SK-N-SH treated with all-trans-retinoic acid at 6 μM for 48 hours (cell line): Measurements from ENCODE around the gene NBEA.

Source experiments
- ATAC-seq: fragments of 200-7000 bp; cut with Tn5 transposase; 3 replicates; pipeline ENCODE4 v1.9.1; 2020; ENCODE audit warnings: mild to moderate bottlenecking, moderate library complexity
- ARNTL ChIP-seq: fragments of 450-650 bp; formaldehyde crosslinking; IDR thresholded peaks from 2 replicates; pipeline ENCODE4 v1.5.0; 2020; ENCODE audit warnings: low read depth, mild to moderate bottlenecking, moderate library complexity, borderline replicate concordance
- BACH2 ChIP-seq: fragments of 250-450 bp; sonication (Bioruptor Pico); IDR thresholded peaks from 2 replicates; pipeline ENCODE4 v1.9.0; 2021; ENCODE audit warnings: mild to moderate bottlenecking, borderline replicate concordance
- CSDC2 ChIP-seq: fragments of 250-450 bp; sonication (Bioruptor Pico); IDR thresholded peaks from 2 replicates; pipeline ENCODE4 v1.5.0; 2020; ENCODE audit warnings: mild to moderate bottlenecking, moderate library complexity
- ESRRG ChIP-seq: fragments of 250-450 bp; sonication (Bioruptor Pico); IDR thresholded peaks from 2 replicates; pipeline ENCODE4 v1.6.1; 2021; ENCODE audit warnings: mild to moderate bottlenecking
- GLIS3 ChIP-seq: fragments of 250-450 bp; sonication (Bioruptor Pico); IDR thresholded peaks from 2 replicates; pipeline ENCODE4 v1.5.0; 2020; ENCODE audit warnings: mild to moderate bottlenecking, moderate library complexity
- ISL1 ChIP-seq: fragments of 250-450 bp; sonication (Bioruptor Pico); IDR thresholded peaks from 2 replicates; pipeline ENCODE4 v2.1.2; 2022; ENCODE audit warnings: mild to moderate bottlenecking, moderate library complexity
- POU6F1 ChIP-seq: fragments of 250-450 bp; sonication (Bioruptor Pico); IDR thresholded peaks from 2 replicates; pipeline ENCODE4 v1.8.0; 2021; ENCODE audit warnings: low read depth, mild to moderate bottlenecking, moderate library complexity, borderline replicate concordance
- PPARA ChIP-seq: fragments of 250-450 bp; sonication (Bioruptor Pico); IDR thresholded peaks from 2 replicates; pipeline ENCODE4 v1.5.0; 2020; ENCODE audit warnings: mild to moderate bottlenecking, borderline replicate concordance
- RARB ChIP-seq: fragments of 250-450 bp; sonication (Bioruptor Pico); IDR thresholded peaks from 2 replicates; pipeline ENCODE4 v1.8.0; 2021; ENCODE audit warnings: mild to moderate bottlenecking, moderate library complexity
- SNAI2 ChIP-seq: fragments of 250-450 bp; sonication (Bioruptor Pico); IDR thresholded peaks from 2 replicates; pipeline ENCODE4 v1.5.0; 2020; ENCODE audit warnings: mild to moderate bottlenecking, moderate library complexity
- TCF4 ChIP-seq: fragments of 250-450 bp; sonication (Bioruptor Pico); IDR thresholded peaks from 2 replicates; pipeline ENCODE4 v1.8.0; 2021; ENCODE audit warnings: mild to moderate bottlenecking, moderate library complexity, borderline replicate concordance
- TOX ChIP-seq: fragments of 250-450 bp; sonication (Bioruptor Pico); IDR thresholded peaks from 2 replicates; pipeline ENCODE4 v1.8.0; 2021; ENCODE audit warnings: mild to moderate bottlenecking, moderate library complexity, borderline replicate concordance
- TSHZ2 ChIP-seq: fragments of 250-450 bp; sonication (Bioruptor Pico); IDR thresholded peaks from 2 replicates; pipeline ENCODE4 v1.5.0; 2020; ENCODE audit warnings: mild to moderate bottlenecking, moderate library complexity
- ZFP3 ChIP-seq: fragments of 250-450 bp; sonication (Bioruptor Pico); IDR thresholded peaks from 2 replicates; pipeline ENCODE4 v1.5.0; 2020; ENCODE audit warnings: mild to moderate bottlenecking, moderate library complexity
- ZFP30 ChIP-seq: fragments of 450-650 bp; formaldehyde crosslinking; IDR thresholded peaks from 2 replicates; pipeline ENCODE4 v1.5.0; 2022; ENCODE audit warnings: mild to moderate bottlenecking, moderate library complexity
- ZNF565 ChIP-seq: fragments of 450-650 bp; formaldehyde crosslinking; conservative IDR thresholded peaks from 2 replicates; pipeline ENCODE4 v1.5.0; 2020; ENCODE audit warnings: low read depth, mild to moderate bottlenecking, moderate library complexity
- ZNF70 ChIP-seq: fragments of 450-650 bp; formaldehyde crosslinking; IDR thresholded peaks from 2 replicates; pipeline ENCODE4 v1.5.0; 2020; ENCODE audit warnings: mild to moderate bottlenecking, moderate library complexity
- ZNF8 ChIP-seq: fragments of 450-650 bp; formaldehyde crosslinking; IDR thresholded peaks from 2 replicates; pipeline ENCODE4 v1.5.0; 2020; ENCODE audit warnings: mild to moderate bottlenecking, moderate library complexity
- TF ChIP-seq, protein P1 (sequence below): fragments of 250-450 bp; sonication (Bioruptor Pico); IDR thresholded peaks from 2 replicates; pipeline ENCODE4 v1.5.1; 2021; ENCODE audit warnings: mild to moderate bottlenecking, moderate library complexity
- TF ChIP-seq, protein P2 (sequence below): fragments of 250-450 bp; sonication (Bioruptor Pico); IDR thresholded peaks from 2 replicates; pipeline ENCODE4 v1.5.1; 2020; ENCODE audit warnings: low read depth, mild to moderate bottlenecking, moderate library complexity
- TF ChIP-seq, protein P3 (sequence below): fragments of 250-450 bp; sonication (Bioruptor Pico); IDR thresholded peaks from 2 replicates; pipeline ENCODE4 v1.8.0; 2020; ENCODE audit warnings: mild to moderate bottlenecking, moderate library complexity, borderline replicate concordance

NBEA gene

GRCh38 chr13:35140321-35140720, 198.3 kb downstream of the NBEA start:
- no peak for ATAC-seq
- TF ChIP-seq, protein P1, sequence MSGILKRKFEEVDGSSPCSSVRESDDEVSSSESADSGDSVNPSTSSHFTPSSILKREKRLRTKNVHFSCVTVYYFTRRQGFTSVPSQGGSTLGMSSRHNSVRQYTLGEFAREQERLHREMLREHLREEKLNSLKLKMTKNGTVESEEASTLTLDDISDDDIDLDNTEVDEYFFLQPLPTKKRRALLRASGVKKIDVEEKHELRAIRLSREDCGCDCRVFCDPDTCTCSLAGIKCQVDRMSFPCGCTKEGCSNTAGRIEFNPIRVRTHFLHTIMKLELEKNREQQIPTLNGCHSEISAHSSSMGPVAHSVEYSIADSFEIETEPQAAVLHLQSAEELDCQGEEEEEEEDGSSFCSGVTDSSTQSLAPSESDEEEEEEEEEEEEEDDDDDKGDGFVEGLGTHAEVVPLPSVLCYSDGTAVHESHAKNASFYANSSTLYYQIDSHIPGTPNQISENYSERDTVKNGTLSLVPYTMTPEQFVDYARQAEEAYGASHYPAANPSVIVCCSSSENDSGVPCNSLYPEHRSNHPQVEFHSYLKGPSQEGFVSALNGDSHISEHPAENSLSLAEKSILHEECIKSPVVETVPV (CRISPR knock-in tag): no peak
- no peak for TF ChIP-seq PPARA (CRISPR knock-in tag)
- TF ChIP-seq TCF4 (CRISPR knock-in tag): no peak
- no peak for TF ChIP-seq ZNF70 (CRISPR knock-in tag)
- TF ChIP-seq POU6F1: no peak
- no peak for TF ChIP-seq ZNF565
- no peak for TF ChIP-seq ISL1 (CRISPR knock-in tag)
- no peak for TF ChIP-seq ESRRG (CRISPR knock-in tag)
- TF ChIP-seq SNAI2 (CRISPR knock-in tag): no peak
- TF ChIP-seq TSHZ2 (CRISPR knock-in tag): no peak
- TF ChIP-seq, protein P2, sequence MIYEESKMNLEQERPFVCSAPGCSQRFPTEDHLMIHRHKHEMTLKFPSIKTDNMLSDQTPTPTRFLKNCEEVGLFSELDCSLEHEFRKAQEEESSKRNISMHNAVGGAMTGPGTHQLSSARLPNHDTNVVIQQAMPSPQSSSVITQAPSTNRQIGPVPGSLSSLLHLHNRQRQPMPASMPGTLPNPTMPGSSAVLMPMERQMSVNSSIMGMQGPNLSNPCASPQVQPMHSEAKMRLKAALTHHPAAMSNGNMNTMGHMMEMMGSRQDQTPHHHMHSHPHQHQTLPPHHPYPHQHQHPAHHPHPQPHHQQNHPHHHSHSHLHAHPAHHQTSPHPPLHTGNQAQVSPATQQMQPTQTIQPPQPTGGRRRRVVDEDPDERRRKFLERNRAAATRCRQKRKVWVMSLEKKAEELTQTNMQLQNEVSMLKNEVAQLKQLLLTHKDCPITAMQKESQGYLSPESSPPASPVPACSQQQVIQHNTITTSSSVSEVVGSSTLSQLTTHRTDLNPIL: no peak
- TF ChIP-seq TOX: no peak
- TF ChIP-seq GLIS3: no peak
- TF ChIP-seq ZFP30 (CRISPR knock-in tag): no peak
- TF ChIP-seq RARB (CRISPR knock-in tag): no peak
- TF ChIP-seq ARNTL (CRISPR knock-in tag): no peak

DNA sequence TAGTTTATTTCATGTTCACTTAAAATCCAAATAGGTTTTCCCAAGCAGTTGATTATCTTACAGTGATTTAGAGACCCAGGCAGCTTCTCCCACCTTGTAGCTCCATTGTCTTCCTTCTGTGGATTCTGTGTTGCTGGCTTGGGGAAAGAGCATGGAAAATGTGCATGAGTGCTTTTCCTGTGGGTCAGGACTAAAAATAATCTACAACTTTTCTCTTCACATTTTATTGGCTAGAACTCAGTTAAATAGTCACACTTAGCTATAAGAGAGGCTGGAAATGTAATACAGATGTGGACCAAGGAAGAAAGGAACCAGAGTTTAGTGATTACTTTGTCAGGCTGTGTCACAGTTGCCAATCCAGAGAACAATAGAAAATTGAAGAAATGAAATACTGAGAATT, 198.8 kb downstream of the NBEA start:
- ATAC-seq: no peak
- TF ChIP-seq, protein P1 (CRISPR knock-in tag): no peak
- no peak for TF ChIP-seq BACH2 (CRISPR knock-in tag)
- TF ChIP-seq ISL1 (CRISPR knock-in tag): no peak
- no peak for TF ChIP-seq CSDC2
- no peak for TF ChIP-seq ZFP3 (CRISPR knock-in tag)
- no peak for TF ChIP-seq SNAI2 (CRISPR knock-in tag)
- no peak for TF ChIP-seq ZNF8 (CRISPR knock-in tag)
- no peak for TF ChIP-seq POU6F1
- TF ChIP-seq, protein P2: no peak
- TF ChIP-seq TOX: no peak
- no peak for TF ChIP-seq RARB (CRISPR knock-in tag)
- TF ChIP-seq, protein P3, sequence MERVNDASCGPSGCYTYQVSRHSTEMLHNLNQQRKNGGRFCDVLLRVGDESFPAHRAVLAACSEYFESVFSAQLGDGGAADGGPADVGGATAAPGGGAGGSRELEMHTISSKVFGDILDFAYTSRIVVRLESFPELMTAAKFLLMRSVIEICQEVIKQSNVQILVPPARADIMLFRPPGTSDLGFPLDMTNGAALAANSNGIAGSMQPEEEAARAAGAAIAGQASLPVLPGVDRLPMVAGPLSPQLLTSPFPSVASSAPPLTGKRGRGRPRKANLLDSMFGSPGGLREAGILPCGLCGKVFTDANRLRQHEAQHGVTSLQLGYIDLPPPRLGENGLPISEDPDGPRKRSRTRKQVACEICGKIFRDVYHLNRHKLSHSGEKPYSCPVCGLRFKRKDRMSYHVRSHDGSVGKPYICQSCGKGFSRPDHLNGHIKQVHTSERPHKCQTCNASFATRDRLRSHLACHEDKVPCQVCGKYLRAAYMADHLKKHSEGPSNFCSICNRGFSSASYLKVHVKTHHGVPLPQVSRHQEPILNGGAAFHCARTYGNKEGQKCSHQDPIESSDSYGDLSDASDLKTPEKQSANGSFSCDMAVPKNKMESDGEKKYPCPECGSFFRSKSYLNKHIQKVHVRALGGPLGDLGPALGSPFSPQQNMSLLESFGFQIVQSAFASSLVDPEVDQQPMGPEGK (CRISPR knock-in tag): no peak
